K562 (cell line): ENCODE measurements around the gene CBFA2T3. TPM values are rescaled to one million over a fixed set of nuclear protein-coding genes. Genes with fewer than 3 reads are reported as not detected.
A peak's percentile ranks its signal among the peaks of the same experiment; 100 is the strongest.

ENCODE experiments used
- ATAC-seq: fragments of 200-7000 bp; cut with Tn5 transposase; 3 replicates; pipeline ENCODE4 v1.9.1; 2020; ENCODE audit warnings: moderate library complexity
- BruUV-seq: library from RNA; stranded (reverse); fragments of 400-500 nt; replicated peaks from 2 replicates; lab custom pipeline; 2021; lab: Mats Ljungman, UMichigan
- CTCF ChIA-PET: fragments of 300-600 bp; formaldehyde crosslinking; extraction: SDS; loops from one replicate; lab custom pipeline; 2021; ENCODE audit warnings: low intra/inter-chr PET ratio; lab: Yijun Ruan, JAX
- POLR2A ChIA-PET: fragments of 300-600, 350-650 bp; sonication (Branson Sonifier 250); formaldehyde crosslinking; extraction: SDS; loops from one replicate; lab custom pipeline; 2021; ENCODE audit warnings: antibody characterized with exemption, inconsistent platforms; lab: Yijun Ruan, JAX
- DNase-seq, 4 experiments: peaks; one replicate each; pipeline versions ENCODE4 v3.0.0 to v3.0.0-alpha.2; 2011 to 2018; ENCODE audit warnings: low spot score in 3 of 4, mixed read lengths in 3 of 4; ENCODE audit errors: extremely low read depth in 1 of 4
- FAIRE-seq: peaks from 2 replicates; lab custom pipeline; 2011; peaks lifted over from hg19 to GRCh38; lab: Jason Lieb, UNC
- H2AFZ ChIP-seq: 2 replicates; pipeline ENCODE4 v1.6.0; 2011; ENCODE audit warnings: low read depth, low read length, control low read depth, inconsistent platforms
- H3K27ac ChIP-seq: fragments of 200-600 bp; 3 replicates; pipeline ENCODE4 v1.8.0; 2011; ENCODE audit warnings: low read depth, mild to moderate bottlenecking, control low read depth, inconsistent platforms, low read length, moderate library complexity, mixed read lengths; ENCODE audit errors: extremely low read depth
- H3K27me3 ChIP-seq, 2 experiments: fragments of 300-600 bp in 1 of 2; 2 replicates in 1 of 2; 3 replicates in 1 of 2; pipeline versions ENCODE4 v1.6.0 to v1.8.0; 2011; ENCODE audit warnings: inconsistent platforms in 2 of 2, low read length in 2 of 2, mild to moderate bottlenecking in 1 of 2, mixed read lengths in 1 of 2, moderate library complexity in 1 of 2; ENCODE audit not compliant: control insufficient read depth in 2 of 2, insufficient read depth in 2 of 2
- H3K36me3 ChIP-seq: fragments of 300-600 bp; 3 replicates; pipeline ENCODE4 v1.8.0; 2011; ENCODE audit warnings: mild to moderate bottlenecking, low read length, inconsistent platforms; ENCODE audit not compliant: control insufficient read depth, insufficient read depth
- H3K4me1 ChIP-seq, 2 experiments: fragments of 200-600 bp in 1 of 2; replicated peaks in 1 of 2; 2 replicates in 1 of 2; 3 replicates in 1 of 2; pipeline versions ENCODE4 v1.5.1 to v1.8.0; 2011; ENCODE audit warnings: inconsistent platforms in 2 of 2, low read length in 2 of 2, mild to moderate bottlenecking in 1 of 2, mixed read lengths in 1 of 2, moderate library complexity in 1 of 2; ENCODE audit not compliant: control insufficient read depth in 2 of 2, insufficient read depth in 2 of 2
- H3K4me2 ChIP-seq: 2 replicates; pipeline ENCODE4 v1.6.1; 2011; ENCODE audit warnings: low read length, control low read depth, inconsistent platforms, mixed read lengths; ENCODE audit not compliant: insufficient read depth
- H3K4me3 ChIP-seq: fragments of 200-600 bp; sonication (generic), shearing (Covaris generic); 2 replicates; pipeline ENCODE4 v1.5.1; 2016; ENCODE audit warnings: control low read depth, inconsistent platforms
- H3K79me2 ChIP-seq: fragments of 200-600 bp; 3 replicates; pipeline ENCODE4 v1.8.0; 2011; ENCODE audit warnings: low read length, inconsistent platforms; ENCODE audit not compliant: control insufficient read depth, insufficient read depth
- H3K9ac ChIP-seq, 2 experiments: 2 replicates each; pipeline versions ENCODE4 v1.6.0 to v1.6.1; 2011; ENCODE audit warnings: low read depth in 2 of 2, low read length in 2 of 2, control low read depth in 1 of 2, inconsistent platforms in 1 of 2, mild to moderate bottlenecking in 1 of 2, mixed read lengths in 1 of 2; ENCODE audit not compliant: insufficient read depth in 1 of 2
- H3K9me1 ChIP-seq: one replicate; pipeline ENCODE4 v1.6.0; 2011; ENCODE audit warnings: inconsistent platforms, mild to moderate bottlenecking, low read length, moderate library complexity; ENCODE audit not compliant: control insufficient read depth, insufficient read depth
- H3K9me3 ChIP-seq: replicated peaks from 2 replicates; pipeline ENCODE4 v1.5.1; 2011; ENCODE audit warnings: low read depth, low read length, inconsistent platforms; ENCODE audit not compliant: control insufficient read depth, insufficient read depth
- H4K20me1 ChIP-seq: replicated peaks from 2 replicates; pipeline ENCODE4 v1.6.1; 2011; ENCODE audit warnings: low read length, inconsistent platforms, mixed read lengths; ENCODE audit not compliant: control insufficient read depth, insufficient read depth
- ARNT ChIP-seq, 2 experiments: fragments of 450-650 bp; IDR thresholded peaks; 2 replicates each; pipeline ENCODE4 v1.6.1; 2016; ENCODE audit warnings: mild to moderate bottlenecking in 1 of 2
- CBX8 ChIP-seq: fragments of 200-600 bp; sonication (generic); IDR thresholded peaks from 2 replicates; pipeline ENCODE4 v1.6.1; 2012; ENCODE audit warnings: borderline replicate concordance, mixed run types, low read depth, mild to moderate bottlenecking, moderate library complexity, mixed read lengths, low read length, control low read depth, inconsistent platforms; ENCODE audit not compliant: poor library complexity, severe bottlenecking; ENCODE audit errors: extremely low read depth
- HNRNPUL1 ChIP-seq: fragments of 200-400 bp; formaldehyde crosslinking; IDR thresholded peaks from 2 replicates; pipeline ENCODE4 v1.6.1; 2017; ENCODE audit warnings: low read length
- POLR2G ChIP-seq: fragments of 200-400 bp; formaldehyde crosslinking; IDR thresholded peaks from 2 replicates; pipeline ENCODE4 v1.6.1; 2017; ENCODE audit warnings: low read depth, mild to moderate bottlenecking, antibody characterized with exemption, low read length, moderate library complexity
- SMAD1 ChIP-seq: fragments of 150-350 bp; IDR thresholded peaks from 2 replicates; pipeline ENCODE4 v1.6.1; 2014; ENCODE audit warnings: low read length, low read depth; ENCODE audit not compliant: partially characterized antibody
- ZNF133 ChIP-seq: fragments of 250-450 bp; sonication (Bioruptor Pico); IDR thresholded peaks from 2 replicates; pipeline ENCODE4 v1.4.0; 2020; ENCODE audit warnings: mild to moderate bottlenecking
- WGBS: fragments of 100-300 bp; shearing (Covaris generic); methylation state at CpG from one replicate; pipeline ENCODE4 v1.1.6; 2016; ENCODE audit warnings: low coverage, mixed read lengths; ENCODE audit not compliant: insufficient coverage; ENCODE audit errors: missing lambda C conversion rate; 5-methylcytosine and 5-hydroxymethylcytosine counted together
- in situ Hi-C: fragments of 300-500 bp; cut with MboI; formaldehyde crosslinking; loops from 4 replicates; pipeline ENCODE4 v1.15.0; 2018; ENCODE audit warnings: inconsistent platforms, mixed read lengths
- intact Hi-C: fragments of 100-400 bp; cut with micrococcal nuclease; formaldehyde crosslinking; loops from 2 replicates; pipeline ENCODE4 v1.14.2; 2022
- polyA plus RNA-seq, 8 experiments: library from polyadenylated mRNA; depleted of rRNA in 4 of 8; stranded (reverse) in 5 of 8; unstranded in 3 of 8; fragments of >200 nt; fragmentation: Nextera tagmentation in 2 of 8; fragmentation: Illumina TruSeq in 1 of 8; extraction: Ambion mirVana in 2 of 8; extraction: Trizol in 1 of 8; gene quantifications; 2 replicates each; pipeline versions ENCODE4 v1.2.1 to v1.2.3, GENCODE V29; 2011 to 2014; ENCODE audit warnings: inconsistent platforms in 1 of 8, missing spikeins in 1 of 8
- total RNA-seq, 7 experiments: library from RNA; depleted of rRNA in 6 of 7; stranded (reverse); fragments of >200 nt in 6 of 7; fragmentation: Illumina TruSeq in 2 of 7; extraction: Trizol in 2 of 7; gene quantifications; 2 replicates each; pipeline versions ENCODE4 v1.2.1 to v1.2.3, GENCODE V29; 2011 to 2021; ENCODE audit warnings: low replicate concordance in 1 of 7

The CBFA2T3 gene
- total and polyA plus RNA-seq, 9 of the 15 experiments (the other 6 are each of a cell fraction or from before 2014, with no cell fraction given), result 2.3 to 145 (median 6.7) TPM

- POLR2A ChIA-PET, result no interaction called here
- no TSS peak for BruUV-seq
- ATAC-seq (no peak), DNase-seq (no peak), FAIRE-seq (no peak)
- Histone ChIP-seq H3K27ac (no peak overlapping the region), H3K79me2 (peaks cover 90% of the 10 kb centered on the region), H3K9me1 (no peaks in the 10 kb centered on the region), H3K4me1 (peaks cover 0 to 47% of the 10 kb centered on the region in 2 experiments; a peak in 2 of 5 replicates), H4K20me1 (no peaks in the 10 kb centered on the region; the same call in 1 of the 2 replicates), H3K9me3 (peaks cover 2% of the 10 kb centered on the region), H3K27me3 (no peaks in the 10 kb centered on the region), H3K4me3 (no peak overlapping the region), H3K36me3 (peaks cover 73% of the 10 kb centered on the region), H2AFZ (no peak overlapping the region), H3K9ac (no peak overlapping the region; a peak in 1 of 4 replicates), H3K4me2 (no peak overlapping the region)
- 94% methylated on average over 19 of the region's 20 CpGs for WGBS
- in situ Hi-C loops, result no loop called here
- intact Hi-C loops, result no loop called here
- TF ChIP-seq POLR2G, result 0 out of 2 replicates have a peak, but pooled peaks have one; percentile 23
- TF ChIP-seq ZNF133 (CRISPR knock-in tag), result no peak
- CTCF ChIA-PET, result no interaction called here
Observed at GRCh38 chr16:88943741-88944140, 33.3 kb downstream of the CBFA2T3 start.

- H3K36me3 ChIP-seq, result peaks cover 73% of the 10 kb centered on the region
- H3K9me1 ChIP-seq, result no peaks in the 10 kb centered on the region
- intact Hi-C loops (no loop called here), in situ Hi-C loops (no loop called here)
- no peaks in the 10 kb centered on the region for H3K27me3 ChIP-seq
- peaks cover 3% of the 10 kb centered on the region; the same call in 1 of the 2 replicates for H4K20me1 ChIP-seq
- peaks cover 90% of the 10 kb centered on the region for H3K79me2 ChIP-seq
- no peak for ATAC-seq
- DNase-seq, result no peak
- FAIRE-seq, result no peak
- H3K9ac ChIP-seq, result peak overlapping the region in 1 of 2 experiments; percentile 43; a peak in 1 of 4 replicates
- H3K4me2 ChIP-seq, result no peak overlapping the region
- WGBS, result 96% methylated on average over 16 of the region's 18 CpGs
- BruUV-seq, result no TSS peak
- H3K4me3 ChIP-seq, result no peak overlapping the region
- ChIA-PET POLR2A (no interaction called here), CTCF (no interaction called here)
- H3K27ac ChIP-seq, result no peak overlapping the region
- H3K9me3 ChIP-seq, result peaks cover 2% of the 10 kb centered on the region
- H2AFZ ChIP-seq, result no peak overlapping the region
- H3K4me1 ChIP-seq, result peaks cover 0 to 51% of the 10 kb centered on the region in 2 experiments; a peak in 2 of 5 replicates
- TF ChIP-seq CBX8 (no peak), POLR2G (peak; percentile 55; the same call in 1 of the 2 replicates), ARNT (IDR thresholded peaks at IDR 0.05) (no peak), HNRNPUL1 (no peak), SMAD1 (no peak)
Observed at GRCh38 chr16:88943131-88943664, 33.8 kb downstream of the CBFA2T3 start.
